ENCODE measurements around the gene TSPEAR. TPM values are rescaled to one million over a fixed set of nuclear protein-coding genes. Genes with fewer than 3 reads are reported as not detected.

TSPEAR gene
- total and polyA plus RNA-seq, 2 of the 13 experiments (the other 11 are each of a cell fraction or from before 2014, with no cell fraction given) = 0.07 to 0.32 TPM

DNA sequence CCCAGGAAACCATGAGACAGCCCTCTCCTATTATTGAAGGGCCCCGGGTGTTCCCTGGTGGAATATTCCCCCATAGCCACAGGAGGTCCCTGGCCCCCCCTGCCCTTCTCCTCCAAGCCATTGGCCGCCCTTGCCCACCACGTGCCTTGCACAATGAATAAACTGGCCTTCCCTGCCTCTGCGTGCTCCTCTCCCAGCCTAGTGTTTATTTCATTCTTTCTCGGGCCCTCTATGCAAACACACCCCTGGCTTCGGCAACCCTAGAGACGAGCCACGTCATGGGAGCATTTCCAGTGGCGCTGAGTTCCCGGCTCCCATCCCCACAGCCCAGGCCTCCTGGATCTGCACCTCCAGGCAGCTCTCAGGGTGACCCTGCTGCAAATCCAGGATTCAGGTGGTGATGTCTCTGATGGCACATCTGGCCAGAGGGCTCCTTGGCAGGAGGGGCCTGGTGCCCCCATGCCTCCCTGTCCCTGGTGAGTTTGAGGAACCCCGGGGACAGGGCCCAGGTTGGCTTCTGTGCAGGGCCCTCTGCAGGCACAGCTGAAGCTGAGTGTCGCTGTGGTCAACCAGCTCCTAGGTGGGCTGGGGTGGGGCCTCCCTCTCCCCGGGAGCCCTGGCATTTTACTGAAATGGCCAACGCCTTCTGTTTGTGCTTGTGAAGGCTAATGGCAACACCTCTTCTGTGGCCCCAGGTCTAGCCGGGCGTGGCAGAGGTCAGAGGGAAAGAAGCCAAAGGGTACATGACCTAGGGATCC is 8.2 kb downstream of the TSPEAR start (continued):
- TF ChIP-seq, protein P1, sequence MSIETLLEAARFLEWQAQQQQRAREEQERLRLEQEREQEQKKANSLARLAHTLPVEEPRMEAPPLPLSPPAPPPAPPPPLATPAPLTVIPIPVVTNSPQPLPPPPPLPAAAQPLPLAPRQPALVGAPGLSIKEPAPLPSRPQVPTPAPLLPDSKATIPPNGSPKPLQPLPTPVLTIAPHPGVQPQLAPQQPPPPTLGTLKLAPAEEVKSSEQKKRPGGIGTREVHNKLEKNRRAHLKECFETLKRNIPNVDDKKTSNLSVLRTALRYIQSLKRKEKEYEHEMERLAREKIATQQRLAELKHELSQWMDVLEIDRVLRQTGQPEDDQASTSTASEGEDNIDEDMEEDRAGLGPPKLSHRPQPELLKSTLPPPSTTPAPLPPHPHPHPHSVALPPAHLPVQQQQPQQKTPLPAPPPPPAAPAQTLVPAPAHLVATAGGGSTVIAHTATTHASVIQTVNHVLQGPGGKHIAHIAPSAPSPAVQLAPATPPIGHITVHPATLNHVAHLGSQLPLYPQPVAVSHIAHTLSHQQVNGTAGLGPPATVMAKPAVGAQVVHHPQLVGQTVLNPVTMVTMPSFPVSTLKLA (IDR thresholded peaks at IDR 0.05) = 0 out of 2 replicates have a peak, but pooled peaks have one; percentile 22
- TF ChIP-seq BRCA1 (CRISPR knock-in tag; IDR thresholded peaks at IDR 0.05) (no peak), NBN (conservative IDR thresholded peaks at IDR 0.05) (no peak), NCOR1 (IDR thresholded peaks at IDR 0.05; ENCODE audit: borderline replicate concordance, low read length) (no peak), KDM2A (CRISPR knock-in tag; IDR thresholded peaks at IDR 0.05; ENCODE audit: borderline replicate concordance, low read depth) (peak; percentile 42; the same call in 1 of the 2 replicates), ZNF431 (CRISPR knock-in tag; IDR thresholded peaks at IDR 0.05; ENCODE audit: borderline replicate concordance, low read depth) (peak; percentile 79; the same call in 1 of the 2 replicates), ZNF883 (CRISPR knock-in tag; IDR thresholded peaks at IDR 0.05; ENCODE audit: not compliant biosample characterization) (peak; percentile 90), PHF21A (CRISPR knock-in tag; IDR thresholded peaks at IDR 0.05) (peak; percentile 85), ZFAT (CRISPR knock-in tag; conservative IDR thresholded peaks at IDR 0.05) (no peak)
- TF ChIP-seq, protein P2, sequence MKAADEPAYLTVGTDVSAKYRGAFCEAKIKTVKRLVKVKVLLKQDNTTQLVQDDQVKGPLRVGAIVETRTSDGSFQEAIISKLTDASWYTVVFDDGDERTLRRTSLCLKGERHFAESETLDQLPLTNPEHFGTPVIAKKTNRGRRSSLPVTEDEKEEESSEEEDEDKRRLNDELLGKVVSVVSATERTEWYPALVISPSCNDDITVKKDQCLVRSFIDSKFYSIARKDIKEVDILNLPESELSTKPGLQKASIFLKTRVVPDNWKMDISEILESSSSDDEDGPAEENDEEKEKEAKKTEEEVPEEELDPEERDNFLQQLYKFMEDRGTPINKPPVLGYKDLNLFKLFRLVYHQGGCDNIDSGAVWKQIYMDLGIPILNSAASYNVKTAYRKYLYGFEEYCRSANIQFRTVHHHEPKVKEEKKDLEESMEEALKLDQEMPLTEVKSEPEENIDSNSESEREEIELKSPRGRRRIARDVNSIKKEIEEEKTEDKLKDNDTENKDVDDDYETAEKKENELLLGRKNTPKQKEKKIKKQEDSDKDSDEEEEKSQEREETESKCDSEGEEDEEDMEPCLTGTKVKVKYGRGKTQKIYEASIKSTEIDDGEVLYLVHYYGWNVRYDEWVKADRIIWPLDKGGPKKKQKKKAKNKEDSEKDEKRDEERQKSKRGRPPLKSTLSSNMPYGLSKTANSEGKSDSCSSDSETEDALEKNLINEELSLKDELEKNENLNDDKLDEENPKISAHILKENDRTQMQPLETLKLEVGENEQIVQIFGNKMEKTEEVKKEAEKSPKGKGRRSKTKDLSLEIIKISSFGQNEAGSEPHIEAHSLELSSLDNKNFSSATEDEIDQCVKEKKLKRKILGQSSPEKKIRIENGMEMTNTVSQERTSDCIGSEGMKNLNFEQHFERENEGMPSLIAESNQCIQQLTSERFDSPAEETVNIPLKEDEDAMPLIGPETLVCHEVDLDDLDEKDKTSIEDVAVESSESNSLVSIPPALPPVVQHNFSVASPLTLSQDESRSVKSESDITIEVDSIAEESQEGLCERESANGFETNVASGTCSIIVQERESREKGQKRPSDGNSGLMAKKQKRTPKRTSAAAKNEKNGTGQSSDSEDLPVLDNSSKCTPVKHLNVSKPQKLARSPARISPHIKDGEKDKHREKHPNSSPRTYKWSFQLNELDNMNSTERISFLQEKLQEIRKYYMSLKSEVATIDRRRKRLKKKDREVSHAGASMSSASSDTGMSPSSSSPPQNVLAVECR (CRISPR knock-in tag; IDR thresholded peaks at IDR 0.05; ENCODE audit: borderline replicate concordance) = peak; percentile 47; the same call in 1 of the 2 replicates
- TF ChIP-seq, protein P3, sequence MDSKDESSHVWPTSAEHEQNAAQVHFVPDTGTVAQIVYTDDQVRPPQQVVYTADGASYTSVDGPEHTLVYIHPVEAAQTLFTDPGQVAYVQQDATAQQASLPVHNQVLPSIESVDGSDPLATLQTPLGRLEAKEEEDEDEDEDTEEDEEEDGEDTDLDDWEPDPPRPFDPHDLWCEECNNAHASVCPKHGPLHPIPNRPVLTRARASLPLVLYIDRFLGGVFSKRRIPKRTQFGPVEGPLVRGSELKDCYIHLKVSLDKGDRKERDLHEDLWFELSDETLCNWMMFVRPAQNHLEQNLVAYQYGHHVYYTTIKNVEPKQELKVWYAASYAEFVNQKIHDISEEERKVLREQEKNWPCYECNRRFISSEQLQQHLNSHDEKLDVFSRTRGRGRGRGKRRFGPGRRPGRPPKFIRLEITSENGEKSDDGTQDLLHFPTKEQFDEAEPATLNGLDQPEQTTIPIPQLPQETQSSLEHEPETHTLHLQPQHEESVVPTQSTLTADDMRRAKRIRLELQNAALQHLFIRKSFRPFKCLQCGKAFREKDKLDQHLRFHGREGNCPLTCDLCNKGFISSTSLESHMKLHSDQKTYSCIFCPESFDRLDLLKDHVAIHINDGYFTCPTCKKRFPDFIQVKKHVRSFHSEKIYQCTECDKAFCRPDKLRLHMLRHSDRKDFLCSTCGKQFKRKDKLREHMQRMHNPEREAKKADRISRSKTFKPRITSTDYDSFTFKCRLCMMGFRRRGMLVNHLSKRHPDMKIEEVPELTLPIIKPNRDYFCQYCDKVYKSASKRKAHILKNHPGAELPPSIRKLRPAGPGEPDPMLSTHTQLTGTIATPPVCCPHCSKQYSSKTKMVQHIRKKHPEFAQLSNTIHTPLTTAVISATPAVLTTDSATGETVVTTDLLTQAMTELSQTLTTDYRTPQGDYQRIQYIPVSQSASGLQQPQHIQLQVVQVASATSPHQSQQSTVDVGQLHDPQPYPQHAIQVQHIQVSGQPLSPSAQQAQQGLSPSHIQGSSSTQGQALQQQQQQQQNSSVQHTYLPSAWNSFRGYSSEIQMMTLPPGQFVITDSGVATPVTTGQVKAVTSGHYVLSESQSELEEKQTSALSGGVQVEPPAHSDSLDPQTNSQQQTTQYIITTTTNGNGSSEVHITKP (CRISPR knock-in tag; IDR thresholded peaks at IDR 0.05; ENCODE audit: low read depth) = 0 out of 2 replicates have a peak, but pooled peaks have one; percentile 22
- TF ChIP-seq, protein P4, sequence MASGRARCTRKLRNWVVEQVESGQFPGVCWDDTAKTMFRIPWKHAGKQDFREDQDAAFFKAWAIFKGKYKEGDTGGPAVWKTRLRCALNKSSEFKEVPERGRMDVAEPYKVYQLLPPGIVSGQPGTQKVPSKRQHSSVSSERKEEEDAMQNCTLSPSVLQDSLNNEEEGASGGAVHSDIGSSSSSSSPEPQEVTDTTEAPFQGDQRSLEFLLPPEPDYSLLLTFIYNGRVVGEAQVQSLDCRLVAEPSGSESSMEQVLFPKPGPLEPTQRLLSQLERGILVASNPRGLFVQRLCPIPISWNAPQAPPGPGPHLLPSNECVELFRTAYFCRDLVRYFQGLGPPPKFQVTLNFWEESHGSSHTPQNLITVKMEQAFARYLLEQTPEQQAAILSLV (CRISPR knock-in tag; IDR thresholded peaks at IDR 0.05; ENCODE audit: borderline replicate concordance) = no peak; the same call in 1 of the 2 replicates
- TF ChIP-seq, protein P5, sequence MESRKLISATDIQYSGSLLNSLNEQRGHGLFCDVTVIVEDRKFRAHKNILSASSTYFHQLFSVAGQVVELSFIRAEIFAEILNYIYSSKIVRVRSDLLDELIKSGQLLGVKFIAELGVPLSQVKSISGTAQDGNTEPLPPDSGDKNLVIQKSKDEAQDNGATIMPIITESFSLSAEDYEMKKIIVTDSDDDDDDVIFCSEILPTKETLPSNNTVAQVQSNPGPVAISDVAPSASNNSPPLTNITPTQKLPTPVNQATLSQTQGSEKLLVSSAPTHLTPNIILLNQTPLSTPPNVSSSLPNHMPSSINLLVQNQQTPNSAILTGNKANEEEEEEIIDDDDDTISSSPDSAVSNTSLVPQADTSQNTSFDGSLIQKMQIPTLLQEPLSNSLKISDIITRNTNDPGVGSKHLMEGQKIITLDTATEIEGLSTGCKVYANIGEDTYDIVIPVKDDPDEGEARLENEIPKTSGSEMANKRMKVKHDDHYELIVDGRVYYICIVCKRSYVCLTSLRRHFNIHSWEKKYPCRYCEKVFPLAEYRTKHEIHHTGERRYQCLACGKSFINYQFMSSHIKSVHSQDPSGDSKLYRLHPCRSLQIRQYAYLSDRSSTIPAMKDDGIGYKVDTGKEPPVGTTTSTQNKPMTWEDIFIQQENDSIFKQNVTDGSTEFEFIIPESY (CRISPR knock-in tag; IDR thresholded peaks at IDR 0.05) = no peak
